Natural killer cell (primary cell): ENCODE data around the gene MCTP1. TPM values are rescaled to one million over a fixed set of nuclear protein-coding genes. Genes with fewer than 3 reads are reported as not detected.

Experiments used
- ATAC-seq, 3 donors: fragments of 150-1000 bp in 2 of 3; fragments of 200-7000 bp in 1 of 3; cut with Tn5 transposase; 1 replicate in 1 of 3; 2 replicates in 2 of 3; pipeline ENCODE4 v1.10.0; 2021; ENCODE audit warnings: mild to moderate bottlenecking in 2 of 3, moderate library complexity in 2 of 3
- DNase-seq, 2 donors: peaks; one replicate each; pipeline versions ENCODE4 v3.0.0 to v3.0.0-alpha.2; 2013 to 2021; ENCODE audit warnings: mixed read lengths in 1 of 2
- H3K27ac ChIP-seq: one replicate; pipeline ENCODE4 v1.5.1; 2013; ENCODE audit warnings: mild to moderate bottlenecking, low read length
- H3K27me3 ChIP-seq: one replicate; pipeline ENCODE4 v1.6.1; 2013; ENCODE audit warnings: low read length; ENCODE audit not compliant: control insufficient read depth, insufficient read depth
- H3K36me3 ChIP-seq: one replicate; pipeline ENCODE4 v1.6.1; 2013; ENCODE audit warnings: low read length; ENCODE audit not compliant: control insufficient read depth, insufficient read depth
- H3K4me1 ChIP-seq: one replicate; pipeline ENCODE4 v1.6.1; 2013; ENCODE audit warnings: low read length; ENCODE audit not compliant: control insufficient read depth, insufficient read depth
- H3K4me3 ChIP-seq: one replicate; pipeline ENCODE4 v1.5.1; 2013; ENCODE audit warnings: low read length
- H3K9me3 ChIP-seq: one replicate; pipeline ENCODE4 v1.6.1; 2013; ENCODE audit warnings: low read length; ENCODE audit not compliant: control insufficient read depth, insufficient read depth
- H3K27ac Mint-ChIP-seq, 2 donors: one replicate each; pipeline ENCODE4 v1.8.0; 2022; ENCODE audit warnings: mild to moderate bottlenecking in 2 of 2, mixed read lengths in 2 of 2, moderate library complexity in 1 of 2
- H3K27me3 Mint-ChIP-seq, 2 donors: one replicate each; pipeline ENCODE4 v1.8.0; 2022; ENCODE audit warnings: low read depth in 2 of 2, mixed read lengths in 2 of 2
- H3K36me3 Mint-ChIP-seq: one replicate; pipeline ENCODE4 v1.8.0; 2022; ENCODE audit warnings: mixed read lengths
- H3K4me1 Mint-ChIP-seq, 2 donors: one replicate each; pipeline ENCODE4 v1.8.0; 2022; ENCODE audit warnings: mixed read lengths in 2 of 2
- H3K4me3 Mint-ChIP-seq: one replicate; pipeline ENCODE4 v1.8.0; 2022; ENCODE audit warnings: mild to moderate bottlenecking, moderate library complexity, mixed read lengths
- H3K9me3 Mint-ChIP-seq, 2 donors: one replicate each; pipeline ENCODE4 v1.8.0; 2022; ENCODE audit warnings: mixed read lengths in 2 of 2
- CTCF ChIP-seq: fragments of 200-600 bp; IDR thresholded peaks from one replicate; pipeline ENCODE4 v1.8.0; 2022; ENCODE audit warnings: antibody characterized with exemption
- WGBS: methylation state at CpG from one replicate; pipeline ENCODE4 v1.1.7; 2013; ENCODE audit warnings: missing lambda C conversion rate; ENCODE audit not compliant: insufficient coverage; 5-methylcytosine and 5-hydroxymethylcytosine counted together
- intact Hi-C: fragments of 100-400 bp; cut with micrococcal nuclease; formaldehyde crosslinking; loops from one replicate; pipeline ENCODE4 v1.14.2; 2022
- total RNA-seq, 4 donors: library from RNA; stranded (reverse); fragments of 120-200 nt in 1 of 4; gene quantifications; one replicate each; pipeline versions ENCODE4 v1.2.3 to v1.2.4, GENCODE V29; 2013 to 2022

The MCTP1 gene
- total RNA-seq, 3 donors from 2014 or later (not counting 1 experiment from before 2014, with no cell fraction given): 4.7 to 15.1 (median 9.8) TPM

- no peak overlapping the region for H3K27ac Mint-ChIP-seq
- intact Hi-C loops: no loop called here
- Histone ChIP-seq H3K4me3 (no peak overlapping the region), H3K4me1 (no peaks in the 10 kb centered on the region), H3K36me3 (no peaks in the 10 kb centered on the region), H3K27ac (no peak overlapping the region), H3K9me3 (no peaks in the 10 kb centered on the region), H3K27me3 (no peaks in the 10 kb centered on the region)
- peaks cover 0 to 5% of the 10 kb centered on the region in 2 donors for H3K27me3 Mint-ChIP-seq
- no peak for DNase-seq
- no peaks in the 10 kb centered on the region for H3K9me3 Mint-ChIP-seq
- H3K4me1 Mint-ChIP-seq: peaks cover 0 to 5% of the 10 kb centered on the region in 2 donors
- 75% methylated on average over 5 of the region's 5 CpGs for WGBS
- no peak for ATAC-seq
- H3K36me3 Mint-ChIP-seq: no peaks in the 10 kb centered on the region
- no peak overlapping the region for H3K4me3 Mint-ChIP-seq
- no peak for TF ChIP-seq CTCF
These were observed 466.0 kb downstream of the MCTP1 start for GRCh38 chr5:94818904-94819303.

GRCh38 chr5:94815313-94816039 lies 469.4 kb downstream of the MCTP1 start:
- DNase-seq: no peak
- intact Hi-C loops: no loop called here
- no peaks in the 10 kb centered on the region for H3K36me3 ChIP-seq
- H3K9me3 ChIP-seq: no peaks in the 10 kb centered on the region
- no peak overlapping the region for H3K27ac Mint-ChIP-seq
- H3K4me3 Mint-ChIP-seq: no peak overlapping the region
- H3K9me3 Mint-ChIP-seq: no peaks in the 10 kb centered on the region
- H3K27me3 Mint-ChIP-seq: peaks cover 0 to 13% of the 10 kb centered on the region in 2 donors
- H3K27me3 ChIP-seq: no peaks in the 10 kb centered on the region
- H3K4me3 ChIP-seq: no peak overlapping the region
- H3K4me1 Mint-ChIP-seq: peaks cover 0 to 5% of the 10 kb centered on the region in 2 donors
- H3K4me1 ChIP-seq: no peaks in the 10 kb centered on the region
- ATAC-seq: peak in 1 of 3 donors; percentile 42
- H3K36me3 Mint-ChIP-seq: no peaks in the 10 kb centered on the region
- no peak overlapping the region for H3K27ac ChIP-seq
- 90% methylated on average over 6 of the region's 6 CpGs for WGBS
- TF ChIP-seq CTCF: no peak

GRCh38 chr5:94812232-94812631 lies 472.7 kb downstream of the MCTP1 start:
- no peaks in the 10 kb centered on the region for H3K36me3 Mint-ChIP-seq
- Histone ChIP-seq H3K27me3 (no peaks in the 10 kb centered on the region), H3K4me3 (no peak overlapping the region), H3K36me3 (no peaks in the 10 kb centered on the region), H3K4me1 (no peaks in the 10 kb centered on the region), H3K9me3 (no peaks in the 10 kb centered on the region), H3K27ac (no peak overlapping the region)
- ATAC-seq: no peak
- H3K9me3 Mint-ChIP-seq: no peaks in the 10 kb centered on the region
- peaks cover 0 to 24% of the 10 kb centered on the region in 2 donors for H3K27me3 Mint-ChIP-seq
- no peak for TF ChIP-seq CTCF
- no peak for DNase-seq
- peaks cover 0 to 5% of the 10 kb centered on the region in 2 donors for H3K4me1 Mint-ChIP-seq
- intact Hi-C loops: no loop called here
- no peak overlapping the region for H3K4me3 Mint-ChIP-seq
- WGBS: no CpG with 5 or more reads among the region's 2 CpGs
- no peak overlapping the region for H3K27ac Mint-ChIP-seq

- Mint-ChIP-seq H3K27me3 (peaks cover 0 to 24% of the 10 kb centered on the region in 2 donors), H3K36me3 (no peaks in the 10 kb centered on the region), H3K4me3 (no peak overlapping the region), H3K4me1 (peaks cover 0 to 5% of the 10 kb centered on the region in 2 donors), H3K27ac (no peak overlapping the region), H3K9me3 (no peaks in the 10 kb centered on the region)
- H3K27me3 ChIP-seq: no peaks in the 10 kb centered on the region
- H3K36me3 ChIP-seq: no peaks in the 10 kb centered on the region
- intact Hi-C loops: no loop called here
- H3K27ac ChIP-seq: no peak overlapping the region
- H3K9me3 ChIP-seq: no peaks in the 10 kb centered on the region
- H3K4me3 ChIP-seq: no peak overlapping the region
- TF ChIP-seq CTCF: no peak
- DNase-seq (no peak), ATAC-seq (no peak)
- no peaks in the 10 kb centered on the region for H3K4me1 ChIP-seq
- 90% methylated on average over 4 of the region's 6 CpGs for WGBS
These were observed 473.6 kb downstream of the MCTP1 start for GRCh38 chr5:94811331-94811730.
